Endodermal cell (in vitro differentiated cells): Measurements from ENCODE around the gene MAEL. TPM values are rescaled to one million over a fixed set of nuclear protein-coding genes. Genes with fewer than 3 reads are reported as not detected.

Experiments used
- DNase-seq: peaks from one replicate; pipeline ENCODE4 v3.0.0-alpha.2; 2017
- H3K27ac ChIP-seq: 2 replicates; pipeline ENCODE4 v1.5.1; 2013; ENCODE audit warnings: mild to moderate bottlenecking, low read depth, low read length, moderate library complexity
- H3K27me3 ChIP-seq: 2 replicates; pipeline ENCODE4 v1.6.1; 2013; ENCODE audit warnings: mild to moderate bottlenecking, low read length, moderate library complexity; ENCODE audit not compliant: insufficient read depth, control insufficient read depth, poor library complexity, severe bottlenecking
- H3K36me3 ChIP-seq: 2 replicates; pipeline ENCODE4 v1.7.0; 2013; ENCODE audit warnings: mild to moderate bottlenecking, low read length, moderate library complexity; ENCODE audit not compliant: control insufficient read depth, insufficient read depth
- H3K4me1 ChIP-seq: one replicate; pipeline ENCODE4 v1.7.0; 2013; ENCODE audit warnings: low read length; ENCODE audit not compliant: control insufficient read depth, insufficient read depth
- H3K4me3 ChIP-seq: 2 replicates; pipeline ENCODE4 v1.5.1; 2013; ENCODE audit warnings: mild to moderate bottlenecking, low read length, moderate library complexity
- H3K9ac ChIP-seq: 2 replicates; pipeline ENCODE4 v1.6.1; 2013; ENCODE audit warnings: mild to moderate bottlenecking, low read length, moderate library complexity; ENCODE audit not compliant: poor library complexity, severe bottlenecking; ENCODE audit errors: extremely low read depth
- H3K9me3 ChIP-seq: 2 replicates; pipeline ENCODE4 v1.6.1; 2013; ENCODE audit warnings: mild to moderate bottlenecking, low read length, moderate library complexity; ENCODE audit not compliant: control insufficient read depth
- H3K27ac Mint-ChIP-seq: 2 replicates; pipeline ENCODE4 v1.8.0; 2020; ENCODE audit warnings: mixed read lengths
- H3K27me3 Mint-ChIP-seq: 2 replicates; pipeline ENCODE4 v1.8.0; 2021; ENCODE audit warnings: mild to moderate bottlenecking, mixed read lengths; ENCODE audit not compliant: insufficient read depth
- H3K36me3 Mint-ChIP-seq: 2 replicates; pipeline ENCODE4 v1.8.0; 2020; ENCODE audit warnings: low read depth, mixed read lengths
- H3K4me1 Mint-ChIP-seq: 2 replicates; pipeline ENCODE4 v1.8.0; 2020; ENCODE audit warnings: mixed read lengths
- H3K4me3 Mint-ChIP-seq: 2 replicates; pipeline ENCODE4 v1.8.0; 2020; ENCODE audit warnings: mild to moderate bottlenecking, moderate library complexity, mixed read lengths
- H3K9me3 Mint-ChIP-seq: 2 replicates; pipeline ENCODE4 v1.8.0; 2020; ENCODE audit warnings: mild to moderate bottlenecking, mixed read lengths
- CTCF ChIP-seq: fragments of 200-600 bp; sonication (generic); conservative IDR thresholded peaks from 2 replicates; pipeline ENCODE4 v1.5.0; 2021; ENCODE audit warnings: antibody characterized with exemption, mild to moderate bottlenecking
- WGBS, 2 experiments: methylation state at CpG; one replicate each; pipeline versions ENCODE4 v1.1.5 to v1.1.7; 2013; ENCODE audit warnings: missing lambda C conversion rate in 2 of 2, mixed read lengths in 1 of 2; ENCODE audit not compliant: insufficient coverage in 1 of 2, insufficient read length in 1 of 2; 5-methylcytosine and 5-hydroxymethylcytosine counted together
- total RNA-seq, 2 donors: library from RNA; stranded (reverse); fragmentation: NEBNext Ultra II Directional in 1 of 2; extraction: Animal tissue kit (Norgen Biotek cat#: 25700) in 1 of 2; gene quantifications; 2 replicates in 1 of 2; 3 replicates in 1 of 2; pipeline ENCODE4 v1.2.1, GENCODE V29; 2021

The MAEL gene
- total RNA-seq, 2 donors from 2014 or later = 0.27 TPM; not detected in 1

- no peak overlapping the region for H3K9ac ChIP-seq
- H3K27ac Mint-ChIP-seq = no peak overlapping the region
Measured at GRCh38 chr1:166956057-166956850, 32.8 kb upstream of the MAEL start.

GRCh38 chr1:166956872-166957271, 32.2 kb upstream of the MAEL start:
- H3K36me3 Mint-ChIP-seq = no peaks in the 10 kb centered on the region
- H3K4me1 ChIP-seq = no peaks in the 10 kb centered on the region
- no peaks in the 10 kb centered on the region for H3K27me3 ChIP-seq
- DNase-seq = no peak
- H3K4me1 Mint-ChIP-seq = peaks cover 10% of the 10 kb centered on the region
- H3K9me3 ChIP-seq = no peaks in the 10 kb centered on the region
- no peak overlapping the region for H3K4me3 Mint-ChIP-seq
- H3K27ac Mint-ChIP-seq = no peak overlapping the region
- H3K27me3 Mint-ChIP-seq = peaks cover 14% of the 10 kb centered on the region
- H3K27ac ChIP-seq = no peak overlapping the region
- H3K4me3 ChIP-seq = no peak overlapping the region
- no peaks in the 10 kb centered on the region for H3K36me3 ChIP-seq
- H3K9me3 Mint-ChIP-seq = no peaks in the 10 kb centered on the region
- no peak for TF ChIP-seq CTCF
- H3K9ac ChIP-seq = no peak overlapping the region
- WGBS, 2 experiments = 94 to 98% methylated on average over 2 of the region's 2 CpGs

More at GRCh38 chr1:166956057-166956850, 32.8 kb upstream of the MAEL start:
- 90 to 100% methylated on average over 1 to 2 of the region's 2 CpGs for WGBS, 2 experiments
- no peaks in the 10 kb centered on the region for H3K27me3 ChIP-seq
- H3K36me3 ChIP-seq = no peaks in the 10 kb centered on the region
- Mint-ChIP-seq H3K4me1 (peaks cover 10% of the 10 kb centered on the region), H3K27me3 (peaks cover 14% of the 10 kb centered on the region), H3K36me3 (no peaks in the 10 kb centered on the region), H3K4me3 (no peak overlapping the region), H3K9me3 (no peaks in the 10 kb centered on the region)
- TF ChIP-seq CTCF = no peak
- no peaks in the 10 kb centered on the region for H3K4me1 ChIP-seq
- no peak overlapping the region for H3K27ac ChIP-seq
- no peaks in the 10 kb centered on the region for H3K9me3 ChIP-seq
- no peak for DNase-seq
- no peak overlapping the region for H3K4me3 ChIP-seq

- Histone ChIP-seq H3K36me3 (no peaks in the 10 kb centered on the region), H3K4me1 (no peaks in the 10 kb centered on the region), H3K27ac (no peak overlapping the region), H3K4me3 (no peak overlapping the region), H3K9ac (no peak overlapping the region), H3K9me3 (no peaks in the 10 kb centered on the region), H3K27me3 (no peaks in the 10 kb centered on the region)
- 100% methylated on average over 1 of the region's 1 CpG; no CpG with 5 or more reads in 1 of the 2 experiments for WGBS, 2 experiments
- H3K36me3 Mint-ChIP-seq = no peaks in the 10 kb centered on the region
- H3K9me3 Mint-ChIP-seq = no peaks in the 10 kb centered on the region
- no peak overlapping the region for H3K4me3 Mint-ChIP-seq
- H3K27ac Mint-ChIP-seq = no peak overlapping the region
- peaks cover 10% of the 10 kb centered on the region for H3K27me3 Mint-ChIP-seq
- TF ChIP-seq CTCF = no peak
- peaks cover 10% of the 10 kb centered on the region for H3K4me1 Mint-ChIP-seq
- no peak for DNase-seq
Measured at GRCh38 chr1:166960858-166961474, 28.1 kb upstream of the MAEL start.
